CD4-positive, alpha-beta memory T cell (primary cell): Measurements from ENCODE around the gene EMP1. TPM values are rescaled to one million over a fixed set of nuclear protein-coding genes. Genes with fewer than 3 reads are reported as not detected.

ENCODE experiments used
- CTCF ChIA-PET: fragments of 350-600 bp; sonication (Branson Sonifier 250); formaldehyde crosslinking; loops from one replicate; lab custom pipeline; 2021; ENCODE audit warnings: inconsistent platforms; ENCODE audit not compliant: partially characterized antibody; lab: Charles Lee
- POLR2A ChIA-PET: fragments of 350-600 bp; sonication (Branson Sonifier 250); formaldehyde crosslinking; loops from one replicate; lab custom pipeline; 2021; ENCODE audit not compliant: partially characterized antibody; lab: Charles Lee
- DNase-seq, 5 donors: peaks; one replicate each; pipeline versions ENCODE4 v3.0.0 to v3.0.0-alpha.2; 2020 to 2022; ENCODE audit warnings: mixed read lengths in 1 of 5
- H3K27ac ChIP-seq: one replicate; pipeline ENCODE4 v1.7.0; 2013; ENCODE audit warnings: low read depth, low read length
- H3K27me3 ChIP-seq: 2 replicates; pipeline ENCODE4 v1.7.0; 2013; ENCODE audit warnings: mild to moderate bottlenecking, low read length, moderate library complexity; ENCODE audit not compliant: insufficient read depth
- H3K36me3 ChIP-seq: 2 replicates; pipeline ENCODE4 v1.7.0; 2013; ENCODE audit warnings: mild to moderate bottlenecking, low read length, moderate library complexity; ENCODE audit not compliant: insufficient read depth
- H3K4me1 ChIP-seq: 2 replicates; pipeline ENCODE4 v1.7.0; 2013; ENCODE audit warnings: mild to moderate bottlenecking, low read length, moderate library complexity; ENCODE audit not compliant: insufficient read depth
- H3K4me3 ChIP-seq, 2 donors: one replicate each; pipeline ENCODE4 v1.7.0; 2013; ENCODE audit warnings: low read length in 2 of 2, mild to moderate bottlenecking in 1 of 2
- H3K9me3 ChIP-seq, 2 donors: one replicate each; pipeline ENCODE4 v1.7.0; 2013; ENCODE audit warnings: low read length in 2 of 2, control low read depth in 1 of 2; ENCODE audit not compliant: control insufficient read depth in 1 of 2
- H3K27ac Mint-ChIP-seq, 7 donors: one replicate each; pipeline ENCODE4 v1.8.0; 2020 to 2021; ENCODE audit warnings: mixed read lengths in 7 of 7, mild to moderate bottlenecking in 6 of 7, inconsistent platforms in 3 of 7, moderate library complexity in 3 of 7
- H3K27me3 Mint-ChIP-seq, 2 donors: one replicate each; pipeline ENCODE4 v1.8.0; 2020 to 2021; ENCODE audit warnings: mixed read lengths in 2 of 2
- H3K36me3 Mint-ChIP-seq, 2 donors: one replicate each; pipeline ENCODE4 v1.8.0; 2020 to 2021; ENCODE audit warnings: mixed read lengths in 2 of 2, inconsistent platforms in 1 of 2, mild to moderate bottlenecking in 1 of 2
- H3K4me1 Mint-ChIP-seq, 4 donors: one replicate each; pipeline ENCODE4 v1.8.0; 2020 to 2021; ENCODE audit warnings: mixed read lengths in 4 of 4, mild to moderate bottlenecking in 1 of 4
- H3K4me3 Mint-ChIP-seq, 8 donors: one replicate each; pipeline ENCODE4 v1.8.0; 2020 to 2021; ENCODE audit warnings: mixed read lengths in 8 of 8, mild to moderate bottlenecking in 7 of 8, moderate library complexity in 6 of 8, inconsistent platforms in 3 of 8
- H3K9me3 Mint-ChIP-seq, 8 donors: one replicate each; pipeline ENCODE4 v1.8.0; 2020 to 2021; ENCODE audit warnings: mixed read lengths in 8 of 8, mild to moderate bottlenecking in 5 of 8, inconsistent platforms in 3 of 8, moderate library complexity in 1 of 8
- intact Hi-C: fragments of 100-400 bp; cut with micrococcal nuclease; formaldehyde crosslinking; loops from one replicate; pipeline ENCODE4 v1.15.1; 2023
- polyA plus RNA-seq, 2 donors: library from polyadenylated mRNA; unstranded; fragments of 300-500 nt; fragmentation: Illumina TruSeq; gene quantifications; one replicate each; pipeline ENCODE4 v1.2.3, GENCODE V29; 2021
- total RNA-seq, 2 experiments: library from RNA; stranded (reverse); gene quantifications; one replicate each; pipeline ENCODE4 v1.2.3, GENCODE V29; 2021

Gene EMP1
- total and polyA plus RNA-seq, 4 experiments from 2014 or later: 0.50 to 5.8 (median 3.2) TPM

DNA sequence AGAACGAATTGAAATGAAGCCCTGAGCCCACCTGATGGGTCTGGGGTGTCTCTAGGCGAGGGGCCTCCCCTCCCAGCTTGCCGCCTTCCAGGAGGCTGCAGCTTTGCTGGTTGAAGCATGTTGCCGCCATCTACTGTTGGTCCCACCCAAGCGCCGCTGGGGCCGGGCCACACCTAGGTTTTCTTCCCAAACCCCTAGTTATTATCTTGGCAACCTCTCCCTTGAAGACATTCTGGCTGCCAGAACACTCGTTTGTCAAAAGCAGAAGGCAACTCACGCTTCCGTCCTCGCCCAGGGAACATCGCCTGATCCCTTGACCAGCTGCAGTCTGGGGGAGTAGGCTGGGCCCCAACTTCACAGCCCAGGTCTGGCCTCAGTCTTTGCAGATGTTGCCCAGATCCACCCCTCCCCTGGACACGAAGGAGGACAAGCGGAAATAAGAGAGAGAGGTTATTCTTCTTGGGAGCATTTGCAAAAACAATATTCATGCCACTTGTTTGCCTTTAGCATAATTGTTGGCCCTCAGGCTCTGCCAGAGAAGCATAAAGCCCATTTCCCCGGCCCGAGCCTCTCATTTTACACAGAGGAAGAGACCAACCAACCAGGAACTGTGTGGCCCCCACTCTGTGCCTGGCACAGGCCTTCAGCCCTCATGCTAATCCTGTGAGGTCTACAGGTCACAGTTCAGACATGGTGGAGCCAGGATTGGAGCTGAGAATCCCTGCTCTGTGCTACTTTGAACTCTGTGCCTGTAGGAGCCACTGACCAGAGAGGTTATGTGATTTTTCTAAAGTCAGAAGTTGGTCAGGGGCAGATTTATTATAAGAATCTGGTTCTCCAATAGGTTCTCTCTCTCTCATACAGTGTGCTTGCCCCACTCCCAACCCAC, 6.8 kb downstream of the EMP1 start:
- intact Hi-C loops: no loop called here
- Mint-ChIP-seq H3K9me3 (no peaks in the 10 kb centered on the region), H3K4me3 (no peak overlapping the region), H3K36me3 (no peaks in the 10 kb centered on the region), H3K27me3 (no peaks in the 10 kb centered on the region), H3K4me1 (peaks cover 6 to 17% (median 11%) of the 10 kb centered on the region in 4 donors), H3K27ac (no peak overlapping the region)
- Histone ChIP-seq H3K9me3 (no peaks in the 10 kb centered on the region), H3K4me1 (peaks cover 9% of the 10 kb centered on the region), H3K36me3 (no peaks in the 10 kb centered on the region), H3K4me3 (no peak overlapping the region), H3K27ac (no peak overlapping the region), H3K27me3 (no peaks in the 10 kb centered on the region)
- CTCF ChIA-PET: interaction anchor here (1.2 to 5.2 kb wide), 3 partner anchors 9 to 105 kb away, joined by 3 to 34 read pairs (median 7); no protein-coding TSS in a partner anchor
- POLR2A ChIA-PET: no interaction called here
- DNase-seq: no peak

DNA sequence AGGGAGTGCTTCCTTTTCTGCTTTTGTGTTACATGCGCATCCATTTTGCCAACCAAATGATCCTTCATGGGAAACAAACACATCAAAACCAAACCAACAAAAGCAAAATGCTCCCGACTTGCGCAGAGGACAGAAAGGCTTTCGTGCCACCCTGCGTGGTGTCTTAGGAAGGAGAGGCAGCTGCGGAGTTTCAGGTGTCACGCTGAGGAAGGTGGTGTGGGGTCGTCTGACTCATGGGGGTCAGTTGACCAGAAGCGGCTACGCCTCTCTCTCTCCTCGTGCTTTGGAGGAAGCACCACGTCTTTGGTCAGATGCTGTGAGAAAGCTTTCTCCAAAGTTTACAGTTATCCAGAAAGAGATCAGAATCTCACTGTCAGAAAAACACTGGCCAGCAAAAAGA, 7.9 kb downstream of the EMP1 start:
- no peaks in the 10 kb centered on the region for H3K27me3 ChIP-seq
- no peak for DNase-seq
- intact Hi-C loops: no loop called here
- ChIA-PET POLR2A (no interaction called here), CTCF (interaction anchor here (1.2 to 5.2 kb wide), 2 partner anchors 8 to 102 kb away, joined by 3 to 34 read pairs; no protein-coding TSS in a partner anchor)
- Mint-ChIP-seq H3K36me3 (no peaks in the 10 kb centered on the region), H3K4me3 (no peak overlapping the region), H3K9me3 (no peaks in the 10 kb centered on the region), H3K27me3 (no peaks in the 10 kb centered on the region), H3K27ac (no peak overlapping the region), H3K4me1 (peaks cover 6 to 17% (median 11%) of the 10 kb centered on the region in 4 donors)
- H3K4me3 ChIP-seq: no peak overlapping the region
- no peaks in the 10 kb centered on the region for H3K9me3 ChIP-seq
- H3K36me3 ChIP-seq: no peaks in the 10 kb centered on the region
- H3K4me1 ChIP-seq: peaks cover 9% of the 10 kb centered on the region
- no peak overlapping the region for H3K27ac ChIP-seq

DNA sequence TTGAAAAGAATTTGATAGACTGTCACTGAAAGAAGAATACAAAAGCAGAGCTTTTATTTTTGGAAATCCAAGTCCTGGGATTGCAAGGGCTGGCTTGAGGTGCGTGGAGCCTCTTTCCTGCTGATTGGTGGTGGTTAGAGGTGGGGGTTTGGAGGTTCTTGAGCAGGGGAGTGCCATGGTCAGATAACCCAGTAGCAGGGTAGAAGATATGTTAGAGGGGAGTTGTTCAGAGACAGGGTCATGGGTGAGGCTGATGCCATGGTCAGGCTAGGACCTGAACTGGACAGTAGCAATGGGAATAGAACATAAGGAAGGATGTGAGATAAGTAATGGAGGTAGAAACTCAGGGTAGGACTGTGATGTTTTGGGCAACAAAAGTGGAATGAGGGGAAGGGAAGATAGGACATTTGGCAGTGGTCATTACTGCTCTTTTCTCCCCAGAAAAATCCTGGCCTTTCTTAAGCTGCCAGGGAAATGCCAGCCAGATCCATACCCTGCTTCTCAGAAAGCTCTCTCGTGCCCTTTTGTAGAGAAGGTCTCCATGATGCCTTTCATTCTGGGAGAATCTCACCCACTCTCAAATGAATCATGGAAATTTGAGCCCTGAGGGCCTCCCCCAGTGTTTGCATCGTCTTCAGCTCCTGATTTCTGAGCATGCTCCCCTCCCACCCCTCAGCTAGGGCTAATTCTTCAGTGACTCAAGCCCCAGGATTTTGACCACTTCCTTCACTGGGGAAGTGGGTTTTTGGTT, 9.5 kb downstream of the EMP1 start:
- H3K27ac Mint-ChIP-seq: peak overlapping the region in 2 of 7 donors; percentile 15 to 30
- intact Hi-C loops: no loop called here
- H3K4me3 Mint-ChIP-seq: no peak overlapping the region
- H3K36me3 Mint-ChIP-seq: no peaks in the 10 kb centered on the region
- Histone ChIP-seq H3K27ac (no peak overlapping the region), H3K36me3 (no peaks in the 10 kb centered on the region), H3K4me3 (no peak overlapping the region), H3K27me3 (no peaks in the 10 kb centered on the region), H3K9me3 (no peaks in the 10 kb centered on the region), H3K4me1 (peaks cover 9% of the 10 kb centered on the region)
- no peaks in the 10 kb centered on the region for H3K9me3 Mint-ChIP-seq
- ChIA-PET CTCF (interaction anchor here (1.1 to 11.7 kb wide), 3 partner anchors 13 to 104 kb away, joined by 3 to 213 read pairs (median 4); partner anchors contain the start of gene GSG1), POLR2A (interaction anchor here (1.0 kb wide), 1 partner anchor 104 kb away, joined by 3 read pairs; no protein-coding TSS in a partner anchor)
- peaks cover 7 to 21% (median 11%) of the 10 kb centered on the region in 4 donors for H3K4me1 Mint-ChIP-seq
- H3K27me3 Mint-ChIP-seq: no peaks in the 10 kb centered on the region
- DNase-seq: no peak

DNA sequence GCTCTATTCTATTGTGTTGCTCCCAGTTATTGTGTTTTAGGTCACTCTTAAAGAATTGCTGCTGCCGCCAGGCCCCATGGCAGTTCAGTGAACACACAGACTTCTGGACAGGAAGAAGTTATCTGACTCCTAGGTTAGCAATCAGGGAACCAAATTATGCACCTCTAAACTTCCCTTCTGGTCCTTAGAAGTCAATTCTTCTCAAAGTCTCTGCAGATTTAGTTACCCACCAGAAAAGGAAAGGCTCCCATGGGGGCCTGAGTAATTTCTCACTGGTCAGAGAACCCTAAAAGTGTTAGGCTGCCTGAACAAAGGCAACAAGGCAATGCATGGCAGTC, 10.0 kb downstream of the EMP1 start:
- H3K36me3 ChIP-seq: no peaks in the 10 kb centered on the region
- CTCF ChIA-PET: interaction anchor here (1.4 to 11.7 kb wide), 3 partner anchors 10 to 104 kb away, joined by 4 to 213 read pairs (median 8); partner anchors contain the start of genes EMP1 and GSG1
- H3K4me3 ChIP-seq: no peak overlapping the region
- Mint-ChIP-seq H3K4me1 (peaks cover 7 to 24% (median 13%) of the 10 kb centered on the region in 4 donors), H3K27me3 (no peaks in the 10 kb centered on the region), H3K36me3 (no peaks in the 10 kb centered on the region), H3K4me3 (no peak overlapping the region), H3K9me3 (no peaks in the 10 kb centered on the region), H3K27ac (peak overlapping the region in 2 of 7 donors; percentile 10 to 76)
- intact Hi-C loops: no loop called here
- POLR2A ChIA-PET: interaction anchor here (1.0 kb wide), 1 partner anchor 105 kb away, joined by 3 read pairs; no protein-coding TSS in a partner anchor
- DNase-seq: no peak
- no peaks in the 10 kb centered on the region for H3K9me3 ChIP-seq
- H3K27ac ChIP-seq: no peak overlapping the region
- H3K4me1 ChIP-seq: peaks cover 12% of the 10 kb centered on the region
- no peaks in the 10 kb centered on the region for H3K27me3 ChIP-seq

DNA sequence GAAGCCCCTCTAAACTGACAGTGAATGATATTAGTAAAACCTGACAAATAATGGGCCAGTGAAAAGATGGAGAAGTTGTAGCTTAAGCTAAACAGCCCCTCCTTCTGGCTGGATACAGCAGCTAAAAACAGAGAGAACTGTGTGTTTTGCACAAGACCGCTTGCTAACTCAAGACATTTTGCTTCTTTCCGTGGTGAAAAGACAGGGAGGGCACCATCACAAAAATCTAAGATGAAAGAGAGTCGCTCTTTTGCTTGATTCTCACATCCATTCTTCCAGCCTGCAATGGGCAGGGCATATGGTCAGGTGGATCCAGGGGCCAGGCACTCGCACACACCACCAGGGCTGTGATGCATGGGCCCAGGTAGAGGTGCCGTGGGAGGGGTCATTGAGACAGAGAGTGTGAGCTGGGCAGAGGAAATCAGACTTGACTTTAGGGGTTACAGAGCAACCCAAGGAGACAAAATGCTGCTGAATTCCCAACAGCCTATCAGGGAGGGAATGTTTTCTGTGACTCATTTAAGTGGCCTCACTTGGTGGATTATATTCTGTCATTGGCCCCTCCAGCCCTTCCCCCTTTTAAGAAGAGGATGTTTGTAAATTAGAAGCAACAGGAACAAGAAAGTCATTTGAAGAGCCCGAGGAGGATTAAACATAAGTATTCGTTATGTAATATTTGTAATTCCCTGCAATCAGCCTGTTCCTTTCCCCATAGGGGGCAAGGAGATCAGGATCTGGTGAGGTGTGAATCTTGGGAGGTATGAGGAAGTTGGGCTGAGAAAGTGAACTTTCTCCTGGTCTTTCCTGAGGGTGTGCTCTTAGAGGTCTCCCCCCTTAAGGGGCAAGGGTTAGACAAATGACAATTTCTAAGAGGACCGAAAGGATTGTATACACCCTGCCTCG, 12.3 kb downstream of the EMP1 start:
- peak in 3 of 5 donors; percentile 10 to 16 (median 11) for DNase-seq
- no peak overlapping the region for H3K4me3 ChIP-seq
- Mint-ChIP-seq H3K36me3 (no peaks in the 10 kb centered on the region), H3K9me3 (no peaks in the 10 kb centered on the region), H3K27ac (peak overlapping the region in 1 of 7 donors; percentile 19), H3K4me3 (no peak overlapping the region), H3K27me3 (no peaks in the 10 kb centered on the region), H3K4me1 (peaks cover 11 to 30% (median 17%) of the 10 kb centered on the region in 4 donors)
- ChIA-PET CTCF (interaction anchor here (1.3 to 12.1 kb wide), 4 partner anchors 13 to 294 kb away, joined by 4 to 213 read pairs (median 94); partner anchors contain the start of genes EMP1 and GSG1), POLR2A (no interaction called here)
- no peaks in the 10 kb centered on the region for H3K9me3 ChIP-seq
- H3K36me3 ChIP-seq: no peaks in the 10 kb centered on the region
- no peak overlapping the region for H3K27ac ChIP-seq
- H3K4me1 ChIP-seq: peaks cover 19% of the 10 kb centered on the region
- intact Hi-C loops: no loop called here
- H3K27me3 ChIP-seq: no peaks in the 10 kb centered on the region

DNA sequence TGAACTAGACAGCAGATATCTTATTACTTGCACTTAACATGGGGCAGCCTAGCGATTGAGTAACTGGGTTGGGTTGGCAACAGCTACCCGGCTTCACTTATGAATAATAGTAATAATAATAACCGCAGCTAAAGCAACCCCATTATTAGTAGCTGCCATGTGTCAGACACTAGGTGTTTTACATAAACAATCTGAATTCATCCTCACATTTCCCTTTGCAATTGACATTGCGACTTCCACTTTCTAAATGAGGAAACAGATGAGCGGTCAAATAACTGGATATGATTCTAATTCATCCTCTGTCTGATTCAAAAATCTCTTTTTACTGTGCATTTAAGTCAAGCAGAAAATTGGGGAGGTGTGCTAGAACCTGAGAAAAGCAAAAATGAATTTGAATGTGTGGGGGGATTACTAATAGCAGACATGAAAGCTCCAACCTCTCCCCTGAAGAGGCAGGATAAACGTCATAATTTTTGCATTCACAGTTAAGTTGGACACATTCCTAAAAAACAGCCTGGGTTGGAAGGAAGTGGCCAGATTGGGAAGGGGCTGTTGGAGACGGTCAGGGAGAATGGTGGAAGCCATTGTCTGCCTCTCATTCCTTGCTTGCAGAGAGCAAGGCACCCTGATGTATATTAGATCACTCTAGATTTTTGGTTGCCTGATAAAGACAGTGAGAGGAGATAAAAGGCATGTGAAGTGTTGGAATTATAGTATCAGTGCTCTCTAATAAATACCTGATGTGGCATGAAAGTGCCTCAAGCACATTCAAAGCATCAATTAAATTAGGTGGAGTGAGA, 13.1 kb downstream of the EMP1 start:
- Histone ChIP-seq H3K4me3 (no peak overlapping the region), H3K36me3 (no peaks in the 10 kb centered on the region), H3K27ac (no peak overlapping the region), H3K27me3 (no peaks in the 10 kb centered on the region), H3K4me1 (peaks cover 19% of the 10 kb centered on the region), H3K9me3 (no peaks in the 10 kb centered on the region)
- ChIA-PET POLR2A (interaction anchor here (4.2 kb wide), 1 partner anchor 109 kb away, joined by 52 read pairs; no protein-coding TSS in a partner anchor), CTCF (interaction anchor here (3.8 to 12.1 kb wide), 4 partner anchors 7 to 295 kb away, joined by 29 to 213 read pairs (median 106); partner anchors contain the start of genes EMP1 and GSG1)
- no peaks in the 10 kb centered on the region for H3K27me3 Mint-ChIP-seq
- H3K4me1 Mint-ChIP-seq: peaks cover 11 to 30% (median 16%) of the 10 kb centered on the region in 4 donors
- H3K4me3 Mint-ChIP-seq: no peak overlapping the region
- no peaks in the 10 kb centered on the region for H3K36me3 Mint-ChIP-seq
- H3K9me3 Mint-ChIP-seq: no peaks in the 10 kb centered on the region
- intact Hi-C loops: loop anchor here (5.0 kb wide), 3 partner anchors 207 to 453 kb away; partner anchors contain the start of gene HEBP1
- H3K27ac Mint-ChIP-seq: no peak overlapping the region
- no peak for DNase-seq
